Measurements from ENCODE around the gene ODAD3. TPM values are rescaled to one million over a fixed set of nuclear protein-coding genes. Genes with fewer than 3 reads are reported as not detected.

ODAD3 gene
- 1.0 and 2.2 TPM in 2 replicates for total RNA-seq (ENCODE audit: low replicate concordance)
- long read RNA-seq: 0 reads

DNA sequence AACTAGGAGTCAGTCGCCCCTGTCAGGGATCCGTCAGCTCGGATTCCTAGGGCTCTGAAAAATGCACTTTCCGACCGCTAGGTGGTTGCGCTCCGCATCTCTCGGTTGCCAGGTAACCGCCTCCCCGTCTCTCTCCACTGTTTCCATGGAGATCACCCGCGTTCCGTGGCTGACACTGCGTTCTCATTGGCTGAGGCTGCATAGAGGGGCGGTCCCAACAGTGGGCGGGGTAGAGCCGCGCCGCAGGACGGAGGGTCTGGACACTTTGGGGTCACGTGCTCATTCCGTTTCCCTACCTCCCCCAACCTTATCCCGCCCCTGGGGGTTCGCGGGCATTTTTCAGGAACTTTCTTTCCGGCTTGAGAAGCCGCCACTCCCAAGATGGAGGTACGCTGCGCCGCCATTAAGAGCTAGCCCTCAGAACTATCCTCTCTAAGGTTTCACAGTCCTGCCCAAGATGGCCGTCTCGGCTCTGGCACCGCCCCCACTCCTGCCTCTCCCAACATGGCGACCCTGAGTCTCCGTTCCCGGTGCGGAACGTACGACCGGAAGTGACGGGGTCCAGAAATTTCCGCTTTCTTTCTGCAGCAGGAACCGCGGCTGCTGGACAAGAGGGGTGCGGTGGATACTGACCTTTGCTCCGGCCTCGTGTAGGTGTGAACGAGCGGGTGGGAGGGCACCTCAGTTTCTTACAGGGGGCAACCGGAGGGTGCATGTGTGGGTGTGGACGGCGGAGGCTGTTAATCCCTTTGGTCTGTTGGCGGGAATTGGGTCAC lies at the start of gene ODAD3, which contains the start of gene PRKCSH:
Gene ODAD3, minus strand, starts transcription at position 65 of the 776 bp plus-strand sequence. CDS start 105 bp downstream, outside the sequence.
Gene PRKCSH, plus strand, starts transcription at position 579 of the 776 bp plus-strand sequence. CDS start 483 bp downstream, outside the sequence.
- peaks cover 7% of the 10 kb centered on the region for H3K36me3 Mint-ChIP-seq
- peak within 1 kb of the TSS; percentile 99 for H3K27ac Mint-ChIP-seq
- no peaks in the 10 kb centered on the region for H3K4me1 Mint-ChIP-seq (ENCODE audit: unreplicated experiment)
- H3K27me3 Mint-ChIP-seq: no peaks in the 10 kb centered on the region
- TF ChIP-seq, protein P1, sequence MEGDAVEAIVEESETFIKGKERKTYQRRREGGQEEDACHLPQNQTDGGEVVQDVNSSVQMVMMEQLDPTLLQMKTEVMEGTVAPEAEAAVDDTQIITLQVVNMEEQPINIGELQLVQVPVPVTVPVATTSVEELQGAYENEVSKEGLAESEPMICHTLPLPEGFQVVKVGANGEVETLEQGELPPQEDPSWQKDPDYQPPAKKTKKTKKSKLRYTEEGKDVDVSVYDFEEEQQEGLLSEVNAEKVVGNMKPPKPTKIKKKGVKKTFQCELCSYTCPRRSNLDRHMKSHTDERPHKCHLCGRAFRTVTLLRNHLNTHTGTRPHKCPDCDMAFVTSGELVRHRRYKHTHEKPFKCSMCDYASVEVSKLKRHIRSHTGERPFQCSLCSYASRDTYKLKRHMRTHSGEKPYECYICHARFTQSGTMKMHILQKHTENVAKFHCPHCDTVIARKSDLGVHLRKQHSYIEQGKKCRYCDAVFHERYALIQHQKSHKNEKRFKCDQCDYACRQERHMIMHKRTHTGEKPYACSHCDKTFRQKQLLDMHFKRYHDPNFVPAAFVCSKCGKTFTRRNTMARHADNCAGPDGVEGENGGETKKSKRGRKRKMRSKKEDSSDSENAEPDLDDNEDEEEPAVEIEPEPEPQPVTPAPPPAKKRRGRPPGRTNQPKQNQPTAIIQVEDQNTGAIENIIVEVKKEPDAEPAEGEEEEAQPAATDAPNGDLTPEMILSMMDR (conservative IDR thresholded peaks at IDR 0.05): peak; percentile 95
- no peaks in the 10 kb centered on the region for H3K9me3 Mint-ChIP-seq
- DNase-seq (ENCODE audit: extremely low spot score, unreplicated experiment): peak; percentile 99
- peak within 1 kb of the TSS; percentile 100 for H3K4me3 Mint-ChIP-seq

GRCh38 chr19:11483366-11484111 lies 48.6 kb upstream of the ODAD3 start:
- no peak for DNase-seq (ENCODE audit: extremely low spot score, unreplicated experiment)
- Mint-ChIP-seq H3K4me3 (no peak overlapping the region), H3K36me3 (peaks cover 4% of the 10 kb centered on the region), H3K9me3 (no peaks in the 10 kb centered on the region), H3K27me3 (peaks cover 34% of the 10 kb centered on the region), H3K27ac (no peak overlapping the region), H3K4me1 (ENCODE audit: unreplicated experiment) (peaks cover 4% of the 10 kb centered on the region)
- TF ChIP-seq, protein P1 (conservative IDR thresholded peaks at IDR 0.05): no peak

GRCh38 chr19:11482384-11483050 lies 47.6 kb upstream of the ODAD3 start:
- Mint-ChIP-seq H3K4me3 (peak overlapping the region; percentile 67), H3K9me3 (no peaks in the 10 kb centered on the region), H3K36me3 (peaks cover 4% of the 10 kb centered on the region), H3K27me3 (peaks cover 44% of the 10 kb centered on the region), H3K27ac (no peak overlapping the region), H3K4me1 (ENCODE audit: unreplicated experiment) (peaks cover 4% of the 10 kb centered on the region)
- TF ChIP-seq, protein P1 (conservative IDR thresholded peaks at IDR 0.05): peak; percentile 93
- peak; percentile 86 for DNase-seq (ENCODE audit: extremely low spot score, unreplicated experiment)

DNA sequence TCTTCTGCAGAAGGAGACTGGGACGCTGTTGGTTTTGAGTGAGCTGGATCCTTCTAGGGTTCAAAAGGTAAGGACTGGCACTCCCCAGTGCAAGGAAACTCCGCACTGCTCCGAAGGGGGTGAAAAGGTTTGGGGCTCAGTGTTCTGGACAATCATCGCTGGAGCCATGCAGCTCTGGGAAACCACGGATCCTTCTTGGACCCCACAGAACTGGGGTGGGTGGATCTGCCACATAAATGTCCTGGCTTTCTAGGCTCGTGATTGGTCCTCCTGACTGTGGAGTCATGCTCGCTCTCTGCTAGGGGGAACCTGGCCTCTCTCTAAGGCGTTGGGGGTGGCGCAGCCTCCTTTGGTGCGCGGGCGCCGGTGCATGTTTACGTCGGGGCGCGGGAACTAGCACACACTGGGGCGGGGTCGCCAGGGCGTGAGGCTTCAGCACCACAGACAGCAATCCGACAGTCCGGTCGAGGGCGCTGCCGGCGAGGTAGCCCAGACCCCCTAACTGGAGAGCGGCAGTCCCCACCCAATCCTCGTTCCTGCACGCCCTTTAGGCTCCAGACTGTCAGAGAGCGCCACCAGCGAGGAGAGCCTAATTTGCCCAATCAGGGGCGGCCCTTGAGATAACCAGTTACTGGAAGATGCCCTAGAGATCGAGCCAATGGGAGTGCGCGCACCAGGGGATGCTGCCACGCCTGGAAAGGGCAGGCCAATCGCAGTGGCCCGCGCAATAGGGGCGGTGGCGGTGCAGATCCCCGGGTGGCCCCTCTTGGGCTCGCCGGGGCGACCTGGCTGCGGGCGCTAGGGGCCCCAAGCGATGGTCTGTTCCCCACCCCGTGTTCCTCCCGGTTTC lies 46.8 kb upstream of the ODAD3 start:
- H3K9me3 Mint-ChIP-seq: no peaks in the 10 kb centered on the region
- H3K27ac Mint-ChIP-seq: no peak overlapping the region
- H3K27me3 Mint-ChIP-seq: peaks cover 51% of the 10 kb centered on the region
- TF ChIP-seq, protein P1 (conservative IDR thresholded peaks at IDR 0.05): no peak
- H3K36me3 Mint-ChIP-seq: peaks cover 4% of the 10 kb centered on the region
- peak overlapping the region; percentile 71 for H3K4me3 Mint-ChIP-seq
- no peak for DNase-seq (ENCODE audit: extremely low spot score, unreplicated experiment)
- H3K4me1 Mint-ChIP-seq (ENCODE audit: unreplicated experiment): peaks cover 4% of the 10 kb centered on the region

Data from type B pancreatic cell (in vitro differentiated cells).